SK-N-SH (cell line): Measurements from ENCODE around the gene POC1B.

Experiments used
- CTCF ChIP-seq: fragments of 200-600 bp; sonication (generic); IDR thresholded peaks from 2 replicates; pipeline ENCODE4 v1.6.1; 2017; ENCODE audit warnings: antibody characterized with exemption, mild to moderate bottlenecking, moderate library complexity
- EP300 ChIP-seq, 2 experiments: IDR thresholded peaks; 2 replicates each; pipeline versions ENCODE4 v1.4.0 to v1.6.1; 2012; ENCODE audit warnings: borderline replicate concordance in 1 of 2, low read depth in 1 of 2, low read length in 1 of 2
- JUND ChIP-seq: IDR thresholded peaks from 2 replicates; pipeline ENCODE4 v1.4.0; 2012
- MAX ChIP-seq: IDR thresholded peaks from 2 replicates; pipeline ENCODE4 v1.4.0; 2012; ENCODE audit warnings: low read depth
- POLR2AphosphoS5 ChIP-seq: IDR thresholded peaks from 2 replicates; pipeline ENCODE4 v1.6.1; 2012; ENCODE audit warnings: low read depth, low read length
- RAD21 ChIP-seq: IDR thresholded peaks from 2 replicates; pipeline ENCODE4 v1.6.1; 2012; ENCODE audit warnings: mild to moderate bottlenecking, low read length
- REST ChIP-seq: IDR thresholded peaks from 2 replicates; pipeline ENCODE4 v1.6.1; 2012; ENCODE audit warnings: mild to moderate bottlenecking, low read depth, low read length, moderate library complexity
- RFX5 ChIP-seq: IDR thresholded peaks from 2 replicates; pipeline ENCODE4 v1.6.1; 2012; ENCODE audit warnings: mild to moderate bottlenecking, improper control_type of control experiment, low read length
- TCF12 ChIP-seq: IDR thresholded peaks from 2 replicates; pipeline ENCODE4 v1.4.0; 2012
- USF1 ChIP-seq: IDR thresholded peaks from 2 replicates; pipeline ENCODE4 v1.4.0; 2012; ENCODE audit warnings: low read depth, borderline replicate concordance

DNA sequence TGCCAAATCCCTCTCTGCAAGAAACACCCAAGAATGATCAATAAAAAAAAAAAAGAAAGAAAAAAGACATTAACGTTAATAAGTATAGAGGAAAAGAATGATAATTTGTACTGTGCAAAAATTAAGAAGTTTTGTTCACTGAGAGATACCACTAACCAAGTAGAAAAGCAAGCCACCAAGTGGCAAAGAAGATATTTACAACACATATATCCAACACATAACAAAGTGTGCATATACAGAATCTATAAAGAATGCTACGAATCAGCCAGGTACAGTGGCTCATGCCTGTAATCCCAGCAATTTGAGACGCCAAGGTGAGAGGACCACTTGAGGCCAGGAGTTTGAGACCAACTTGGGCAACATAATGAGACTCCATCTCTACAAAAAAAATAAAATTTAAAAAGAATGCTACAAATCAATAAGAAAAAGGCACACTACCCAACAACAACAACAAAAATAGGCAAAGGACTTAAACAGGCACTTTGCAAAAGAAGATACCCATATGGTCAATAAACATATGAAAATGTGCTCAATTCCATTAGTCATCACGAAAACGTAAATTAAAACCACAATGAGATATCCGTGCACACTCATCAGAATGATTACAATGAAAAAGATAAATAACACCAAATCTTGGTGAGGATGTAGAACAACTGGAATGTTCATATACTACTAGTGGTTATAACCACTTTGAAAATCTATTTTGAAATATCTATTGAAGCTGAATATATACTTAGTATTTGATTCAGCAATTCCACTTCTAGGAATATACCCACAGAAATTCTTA, 21.1 kb downstream of the POC1B start:
- TF ChIP-seq CTCF (peak; percentile 21; the same call in 1 of the 2 replicates), POLR2AphosphoS5 (no peak), USF1 (no peak), REST (no peak), RAD21 (no peak), MAX (no peak), JUND (no peak), EP300 (IDR thresholded peaks at IDR 0.05; ENCODE audit: borderline replicate concordance in 1 of 2, low read depth in 1 of 2, low read length in 1 of 2) (no peak), TCF12 (no peak), RFX5 (no peak)
